ENCODE data around the gene APOBR.
"Not testable (repeated sequence)": the region's sequence is repeated elsewhere in the genome, so short reads cannot be mapped to it uniquely, and the experiment has no call there.

The APOBR gene

DNA sequence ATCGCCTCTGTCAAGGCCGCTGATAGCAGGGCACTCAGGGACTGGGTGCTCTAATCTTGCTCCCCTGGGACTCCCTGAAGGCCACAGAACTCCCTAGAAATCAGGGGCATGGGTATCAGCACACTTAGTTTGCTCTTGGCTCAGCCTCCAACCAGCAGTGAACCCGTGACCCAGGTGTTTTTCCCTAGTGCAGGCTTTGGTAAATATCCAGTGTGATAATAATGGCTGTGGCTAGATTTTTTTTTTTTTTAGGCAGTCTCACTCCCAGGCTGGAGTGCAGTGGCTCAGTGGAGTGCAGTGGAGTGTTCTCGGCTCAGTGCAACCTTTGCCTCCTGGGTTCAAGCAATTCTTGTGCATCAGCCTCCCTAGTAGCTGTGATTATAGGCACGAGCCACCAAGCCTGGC, 34.0 kb downstream of the APOBR start:
- DNase-seq, result no peak

DNA sequence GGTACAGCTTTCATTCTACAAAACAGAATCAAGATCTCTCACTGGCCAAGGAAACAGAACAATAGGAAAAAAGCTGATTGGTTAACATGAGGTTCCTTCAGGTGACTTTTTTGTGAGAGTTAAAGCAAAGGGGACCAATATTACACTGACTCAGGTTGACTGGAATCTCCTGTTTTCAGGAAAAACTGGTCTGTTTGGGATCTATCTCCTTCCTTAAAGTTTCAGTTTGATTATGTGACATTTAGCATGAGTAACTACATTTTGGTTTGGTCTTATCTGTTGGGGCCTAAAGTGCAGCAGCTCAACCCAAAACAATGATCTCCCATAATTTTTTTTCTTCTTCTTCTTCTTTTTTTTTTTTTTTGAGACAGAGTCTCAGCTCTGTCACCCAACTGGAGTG, 34.7 kb downstream of the APOBR start:
- no peak for DNase-seq

DNA sequence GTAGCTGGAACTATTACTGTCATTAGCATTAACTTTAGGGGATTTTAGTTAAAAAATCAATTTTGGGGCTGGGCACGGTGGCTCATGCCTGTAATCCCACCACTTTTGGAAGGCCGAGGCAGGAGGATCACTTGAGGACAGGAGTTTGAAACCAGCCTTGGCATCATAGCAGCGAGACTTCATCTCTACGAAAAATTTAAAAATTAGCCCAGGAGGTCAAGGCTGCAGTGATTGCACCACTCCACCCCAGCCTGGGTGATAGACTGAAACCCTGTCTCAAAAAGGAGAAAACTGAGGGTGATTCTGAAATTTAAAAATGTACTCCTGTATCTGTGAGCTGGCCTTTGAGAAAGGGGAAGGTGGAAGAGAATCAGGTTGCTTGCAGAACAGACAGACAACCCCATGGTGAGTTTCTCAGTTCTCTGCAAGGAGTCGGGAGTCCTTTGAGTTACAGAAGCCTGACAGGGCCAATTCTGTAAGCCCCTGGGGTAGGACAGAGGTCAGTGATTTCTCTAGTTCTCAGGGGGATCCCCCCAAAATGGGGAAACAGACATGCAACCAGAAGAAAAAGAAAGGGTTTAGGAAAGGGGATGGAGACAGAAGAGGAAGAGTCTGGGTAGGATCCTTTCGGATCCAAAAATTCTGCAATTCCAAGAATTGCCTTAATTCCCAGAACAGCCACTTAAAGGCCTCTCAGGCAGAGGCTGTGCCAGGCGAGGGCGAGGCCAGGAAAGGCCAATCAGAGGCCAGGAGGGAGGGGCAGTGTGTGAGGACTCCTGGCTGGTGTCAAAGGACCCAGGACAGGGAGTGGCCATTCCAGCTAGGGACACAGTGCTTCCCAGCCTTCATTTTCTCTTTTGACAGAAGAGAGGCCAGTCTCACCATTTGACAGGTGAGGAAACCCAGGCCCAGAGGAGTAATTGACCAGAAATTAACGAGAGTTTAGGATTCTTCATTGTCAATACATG, 37.6 kb downstream of the APOBR start:
- DNase-seq, result no peak

DNA sequence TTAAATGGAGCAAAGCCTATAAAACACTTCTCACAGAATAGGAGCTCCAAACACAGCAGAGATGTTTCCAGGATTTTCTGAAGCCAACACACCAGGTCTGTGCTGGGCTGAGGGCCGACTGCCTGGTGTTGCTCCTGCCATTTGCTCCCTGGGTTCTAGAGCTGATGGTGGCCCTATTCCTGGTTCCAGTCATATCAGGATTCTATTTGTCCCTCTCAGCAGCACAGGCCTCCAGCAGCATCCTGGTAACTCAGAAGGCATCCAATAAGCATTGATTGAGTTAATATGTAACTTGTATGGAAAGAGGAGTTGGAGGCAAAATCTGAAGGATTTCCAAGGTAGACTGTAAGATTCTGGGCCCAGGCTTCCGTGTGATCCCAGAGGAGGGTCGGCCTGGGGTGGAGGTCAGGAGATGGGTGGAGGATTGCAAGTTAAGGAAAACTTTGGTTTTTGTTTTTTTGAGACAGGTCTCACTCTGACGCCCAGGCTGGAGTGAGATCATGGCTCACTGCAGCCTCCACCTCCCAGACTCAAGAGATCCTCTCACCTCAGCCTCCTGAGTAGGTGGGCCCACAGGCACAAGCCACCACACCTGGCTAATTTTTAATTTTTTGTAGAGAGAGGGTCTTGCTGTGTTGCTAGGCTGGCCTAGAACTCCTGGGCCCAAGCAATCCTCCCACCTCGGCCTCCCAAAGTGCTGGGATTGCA, 38.7 kb downstream of the APOBR start:
- DNase-seq, result no peak

DNA sequence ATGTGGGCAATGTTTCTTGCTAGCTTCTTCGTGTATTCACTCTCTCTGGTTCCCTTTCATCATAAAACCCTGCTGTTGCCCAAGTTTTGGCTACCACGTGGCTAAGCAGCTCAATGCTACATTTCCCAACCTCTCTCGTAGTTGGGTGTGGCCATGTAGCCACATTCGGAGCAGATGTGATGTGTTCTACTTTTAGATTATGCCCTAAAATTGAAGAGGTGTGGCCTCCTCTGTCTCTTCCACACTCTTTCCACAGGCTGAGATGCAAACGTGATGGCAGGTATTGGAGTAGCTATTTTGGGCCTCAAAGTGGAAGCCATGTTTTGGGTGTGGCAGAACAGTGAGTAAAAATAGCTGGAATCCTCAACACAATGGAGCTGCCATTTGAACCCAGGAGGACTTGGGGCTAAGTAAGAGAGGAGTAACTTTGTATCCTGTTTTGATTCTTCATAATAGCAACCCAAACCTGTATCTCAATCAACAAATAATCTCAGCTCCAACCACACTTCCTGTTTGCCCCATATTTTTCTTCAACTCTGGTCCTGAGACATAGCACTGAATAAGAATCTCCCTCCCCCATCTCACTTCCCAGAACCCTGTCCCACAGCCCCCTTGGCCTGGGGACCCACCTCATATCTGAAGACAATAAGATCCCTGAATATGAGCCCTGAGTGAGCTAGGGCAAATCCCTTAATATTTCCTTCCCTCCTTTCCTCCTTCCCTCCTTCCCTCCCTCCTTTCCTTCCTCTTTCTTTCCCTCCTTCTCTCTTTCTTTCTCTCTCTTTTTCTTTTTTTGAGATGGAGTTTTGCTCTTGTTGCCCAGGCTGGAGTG, 40.3 kb downstream of the APOBR start:
- DNase-seq, result no peak

DNA sequence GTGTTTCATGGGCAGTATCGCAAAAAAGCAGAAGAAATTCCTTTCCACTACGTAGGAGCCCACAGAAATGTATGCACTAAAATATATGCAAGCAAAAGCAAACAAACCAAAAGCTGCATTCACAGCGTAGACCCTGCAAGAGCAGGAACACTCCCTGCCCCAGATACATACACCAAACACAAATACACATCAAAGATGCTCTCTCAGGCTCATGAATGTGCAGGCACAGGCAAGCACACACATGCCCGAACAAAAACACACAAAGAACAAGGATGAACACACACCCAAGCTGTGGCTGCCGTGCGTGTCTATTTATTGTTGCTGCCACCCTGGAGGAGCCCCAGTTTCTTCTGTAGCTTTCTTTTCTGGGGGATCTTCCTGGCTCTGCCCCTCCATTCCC, 42.6 kb downstream of the APOBR start:
- no peak for DNase-seq

DNA sequence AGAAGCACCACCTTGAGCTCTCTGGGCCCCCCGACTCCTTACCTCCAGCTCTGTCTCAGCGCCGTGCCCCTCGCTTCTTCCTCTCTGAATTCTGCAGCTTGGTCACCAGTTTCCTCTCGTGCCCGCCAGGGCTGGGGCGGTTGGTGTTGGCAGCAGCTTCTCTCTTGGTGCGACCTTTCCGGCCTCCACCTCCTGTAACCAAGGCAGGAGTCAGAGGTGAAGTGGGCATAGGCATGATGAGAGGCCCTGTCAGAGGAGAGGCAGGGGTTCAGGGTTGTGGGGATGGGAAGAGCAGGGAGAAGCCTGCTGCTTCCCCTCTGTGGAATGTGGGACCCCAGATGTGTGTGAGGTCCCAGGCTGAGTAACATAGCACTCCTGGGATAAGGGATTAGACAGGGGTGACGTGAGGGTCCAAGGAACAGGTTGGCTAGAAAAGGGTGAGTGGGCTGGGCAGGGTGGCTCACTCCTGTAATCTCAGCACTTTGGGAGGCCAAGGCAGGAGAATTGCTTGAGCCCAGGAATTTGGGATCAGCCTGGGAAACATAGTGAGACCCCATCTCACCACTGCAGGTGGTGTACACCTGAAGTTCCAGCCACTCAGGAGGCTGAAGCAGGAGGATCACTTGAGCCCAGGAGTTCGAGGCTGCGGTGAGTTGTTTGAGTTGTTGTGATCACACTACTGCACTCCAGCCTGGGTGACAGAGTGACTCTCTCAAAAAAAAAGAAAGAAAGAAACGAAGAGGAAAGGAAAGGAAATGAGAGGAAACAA, 43.7 kb downstream of the APOBR start:
- no peak for DNase-seq

DNA sequence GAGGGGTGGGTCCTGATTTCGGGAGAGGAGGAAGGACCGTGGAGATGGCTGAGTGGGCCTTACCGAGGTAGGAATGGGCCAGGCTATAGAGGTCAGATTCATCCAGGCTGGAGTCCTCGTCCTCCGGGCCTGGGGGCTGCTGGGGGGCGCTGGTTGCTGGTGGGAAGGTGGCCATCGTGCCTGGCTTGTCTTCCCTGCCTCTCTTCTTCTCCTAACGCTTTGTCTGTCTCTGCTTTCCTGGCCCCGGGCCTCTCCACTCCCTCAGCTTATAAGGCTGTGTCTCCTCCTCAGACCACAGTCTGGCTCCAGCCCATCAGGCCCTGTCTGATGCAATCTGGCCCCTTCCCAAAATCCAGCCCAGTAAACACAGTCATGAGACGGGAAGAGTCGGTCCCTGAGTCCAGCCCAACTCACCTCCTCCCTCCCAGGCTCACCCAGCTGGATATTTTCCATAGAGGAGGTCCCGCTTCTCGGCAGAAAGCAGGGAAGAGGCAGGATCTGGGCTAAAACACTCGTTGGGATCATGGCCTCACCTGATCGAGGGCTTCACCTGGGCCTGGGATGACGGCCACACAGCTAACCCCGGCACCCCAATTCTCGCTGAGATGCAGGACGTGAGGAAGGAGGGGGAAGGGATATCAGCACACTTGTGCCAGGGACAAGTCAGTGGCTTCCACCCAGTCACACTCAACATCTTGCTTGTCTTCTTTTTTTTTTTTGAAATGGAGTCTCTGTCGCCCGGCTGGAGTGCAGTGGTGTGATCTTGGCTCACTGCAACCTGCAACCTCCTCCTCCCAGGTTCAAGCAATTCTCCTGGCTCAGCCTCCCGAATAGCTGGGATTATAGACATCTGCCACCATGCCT, 44.5 kb downstream of the APOBR start, which contains the start of gene NUPR1:
TSS of gene NUPR1 (minus strand) at position 242 of the 864 bp plus-strand sequence. CDS start at position 175, 67 bp downstream.
- DNase-seq, result no peak

DNA sequence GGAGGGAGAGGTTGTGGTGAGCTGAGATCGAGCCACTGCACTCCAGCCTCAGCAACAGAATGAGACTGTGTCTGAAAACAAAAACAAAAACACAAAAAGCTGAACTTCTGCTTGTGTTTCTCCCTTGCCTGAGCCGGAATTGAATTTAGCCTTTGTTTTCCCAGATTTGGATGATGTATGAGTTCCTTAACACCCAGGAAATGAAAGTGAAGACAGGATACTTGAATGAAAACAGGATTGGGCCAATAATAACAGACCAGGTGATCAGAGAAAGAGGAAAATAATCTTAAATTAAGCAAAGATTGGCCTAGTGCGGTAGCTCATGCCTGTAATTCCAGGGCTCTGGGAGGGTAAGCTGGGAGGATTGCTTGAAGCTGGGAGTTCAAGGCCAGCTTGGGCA, 45.9 kb downstream of the APOBR start:
- no peak for DNase-seq

DNA sequence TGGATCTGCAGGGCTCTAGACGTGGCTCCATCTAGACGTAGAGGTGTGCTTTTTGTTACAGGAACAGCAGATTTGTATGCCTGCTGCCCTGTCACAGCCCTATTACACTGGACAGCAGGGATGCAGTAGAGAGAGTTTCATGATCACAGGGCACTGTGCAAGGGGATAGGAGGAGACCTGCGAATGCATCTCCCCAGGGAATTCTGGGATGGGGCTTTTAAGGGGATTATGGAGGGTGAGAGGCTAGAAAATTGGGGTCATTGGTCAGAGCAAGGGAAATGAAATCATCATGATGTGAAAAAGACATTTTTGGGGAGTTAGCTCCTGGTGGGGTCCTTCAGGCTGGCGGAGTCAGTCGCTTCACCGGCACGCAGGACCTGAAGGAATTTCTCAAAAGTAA, 48.2 kb downstream of the APOBR start:
- no peak for DNase-seq

DNA sequence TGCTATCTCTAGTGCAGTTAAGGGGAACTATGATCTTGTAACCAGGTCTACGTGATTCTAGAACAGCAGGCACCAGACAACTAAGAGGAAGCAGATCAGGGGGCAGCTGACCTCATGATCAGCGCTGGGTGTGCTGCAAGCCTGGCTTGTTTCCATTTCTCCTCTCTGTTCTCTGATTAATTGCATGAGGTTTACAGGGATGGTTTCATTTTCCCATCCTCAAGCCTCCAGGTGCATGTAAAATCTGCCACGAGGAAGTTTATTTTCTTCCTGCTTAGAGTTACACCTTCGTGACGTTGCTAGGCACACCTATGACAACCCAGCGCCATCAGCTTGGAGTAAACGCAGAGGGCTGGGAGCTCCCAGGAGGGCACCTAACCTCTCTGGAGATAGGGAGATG, 48.6 kb downstream of the APOBR start:
- no peak for DNase-seq

DNA sequence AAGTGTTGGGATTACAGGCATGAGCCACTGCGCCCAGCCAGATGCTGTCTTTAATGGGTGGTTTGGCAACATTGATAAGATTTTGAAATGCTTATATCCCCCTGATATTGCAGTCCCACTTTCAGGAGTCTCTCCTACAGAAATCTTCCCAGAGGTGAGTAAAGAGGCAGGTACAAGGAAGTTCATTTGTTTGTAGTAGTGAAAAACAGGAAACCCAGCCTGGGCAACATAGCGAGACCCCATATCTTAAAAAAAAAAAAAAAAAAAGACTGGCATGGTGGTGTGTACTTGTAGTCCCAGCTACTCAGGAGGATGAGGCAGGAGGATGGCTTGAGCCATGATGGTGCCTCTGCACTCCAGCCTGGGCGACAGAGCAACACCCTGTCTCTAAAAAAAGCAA, 50.6 kb downstream of the APOBR start:
- no peak for DNase-seq

DNA sequence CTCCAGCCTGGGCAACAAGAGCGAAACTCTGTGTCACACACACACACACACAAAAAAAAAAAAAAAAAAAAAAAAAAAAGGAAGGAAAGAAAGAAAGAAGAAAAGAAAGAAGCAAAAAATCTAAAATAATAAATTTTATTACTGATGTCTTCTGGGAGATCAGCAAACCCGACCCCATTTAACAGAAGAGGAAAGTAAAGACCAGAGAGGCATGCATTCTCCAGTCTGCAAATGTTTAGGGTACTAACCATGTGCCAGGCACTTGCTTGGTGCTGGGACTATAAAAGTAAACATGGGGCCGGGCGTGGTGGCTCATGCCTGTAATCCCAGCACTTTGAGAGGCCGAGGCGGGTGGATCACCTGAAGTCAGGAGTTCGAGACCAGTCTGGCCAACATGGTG, 51.5 kb downstream of the APOBR start:
- not testable (repeated sequence) for DNase-seq

DNA sequence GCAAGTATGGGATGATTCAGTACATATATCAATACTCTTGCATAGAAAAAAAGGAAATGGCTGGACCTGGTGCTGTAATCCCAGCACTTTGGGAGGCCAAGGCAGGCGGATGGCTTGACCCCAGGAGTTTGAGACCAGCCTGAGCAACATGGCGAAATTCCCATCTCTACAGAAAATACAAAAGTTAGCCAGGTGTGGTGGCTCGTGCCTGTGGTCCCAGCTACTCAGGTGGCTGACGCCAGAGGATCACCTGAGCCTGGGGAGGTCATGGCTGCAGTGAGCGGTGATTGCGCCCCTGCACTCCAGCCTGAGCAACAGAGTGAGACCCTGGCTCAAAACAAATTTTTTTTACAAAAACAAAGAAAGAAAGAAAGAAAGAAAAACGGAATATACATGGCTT, 52.2 kb downstream of the APOBR start:
- DNase-seq, result no peak

DNA sequence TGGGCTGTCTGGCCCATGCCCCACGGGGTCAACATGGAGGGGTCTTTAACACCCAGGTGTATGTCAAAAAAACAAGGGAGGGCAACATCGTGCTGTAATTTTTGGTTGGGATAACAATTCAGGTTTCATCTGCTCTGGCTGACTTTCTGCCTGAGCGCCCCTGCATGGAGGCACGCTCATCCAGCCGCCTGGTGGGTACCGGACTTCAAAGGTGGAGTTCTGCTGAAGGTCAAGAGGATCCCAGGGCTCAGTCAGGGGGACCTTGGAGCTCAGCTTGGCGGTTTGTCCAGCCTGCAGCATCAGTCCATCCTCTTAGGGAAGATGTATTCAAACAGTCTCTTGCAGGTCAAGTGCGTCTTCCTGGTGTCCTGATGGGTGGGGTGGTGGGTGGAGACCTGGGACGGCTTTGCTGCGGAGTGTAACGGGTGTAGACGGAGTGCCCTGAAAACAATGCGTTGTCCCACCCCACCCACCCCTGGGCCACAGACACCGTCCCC, 53.9 kb downstream of the APOBR start:
- no peak for DNase-seq
